BJ (cell line): ENCODE measurements around the gene ITM2C. TPM values are rescaled to one million over a fixed set of nuclear protein-coding genes. Genes with fewer than 3 reads are reported as not detected.

Experiments used
- CTCF ChIA-PET: fragments of 350-600 bp; formaldehyde crosslinking; extraction: SDS; loops from one replicate; lab custom pipeline; 2021; ENCODE audit warnings: antibody characterized with exemption, inconsistent platforms; lab: Yijun Ruan, JAX
- POLR2A ChIA-PET: fragments of 300-600 bp; sonication (Branson Sonifier 250); formaldehyde crosslinking; extraction: SDS; loops from one replicate; lab custom pipeline; 2021; ENCODE audit warnings: antibody characterized with exemption; lab: Charles Lee
- DNase-seq: peaks from one replicate; pipeline ENCODE4 v3.0.0-alpha.2; 2011; ENCODE audit warnings: low read depth
- H3K27me3 ChIP-seq: 2 replicates; pipeline ENCODE4 v1.6.0; 2011; ENCODE audit warnings: low read length; ENCODE audit not compliant: control insufficient read depth, insufficient read depth
- H3K36me3 ChIP-seq: 2 replicates; pipeline ENCODE4 v1.5.1; 2011; ENCODE audit warnings: low read length; ENCODE audit not compliant: control insufficient read depth, insufficient read depth
- H3K4me3 ChIP-seq: 2 replicates; pipeline ENCODE4 v1.5.1; 2011; ENCODE audit warnings: low read depth, mild to moderate bottlenecking, control low read depth, low read length
- CTCF ChIP-seq: IDR thresholded peaks from 2 replicates; pipeline ENCODE4 v1.5.1; 2011; ENCODE audit warnings: low read depth, mild to moderate bottlenecking, control low read depth, inconsistent platforms, low read length, moderate library complexity; ENCODE audit not compliant: insufficient read depth
- polyA plus RNA-seq: library from polyadenylated mRNA; depleted of rRNA; stranded (reverse); fragments of >200 nt; gene quantifications from 2 replicates; pipeline ENCODE4 v1.2.3, GENCODE V29; 2011

Gene ITM2C
- polyA plus RNA-seq, 1 experiment = 885 TPM

- peaks cover 12% of the 10 kb centered on the region for H3K27me3 ChIP-seq
- ChIA-PET POLR2A (no interaction called here), CTCF (interaction anchor here (0.8 to 1.7 kb wide), 5 partner anchors 8 to 92 kb away, joined by 3 to 6 read pairs (median 3); no protein-coding TSS in a partner anchor)
- H3K4me3 ChIP-seq = no peak overlapping the region
- no peaks in the 10 kb centered on the region for H3K36me3 ChIP-seq
- TF ChIP-seq CTCF = no peak
- no peak for DNase-seq
Measured at GRCh38 chr2:230900336-230900995, 35.7 kb downstream of the ITM2C start.

GRCh38 chr2:230901006-230901405 is 36.3 kb downstream of the ITM2C start:
- ChIA-PET CTCF (interaction anchor here (0.8 to 1.7 kb wide), 3 partner anchors 30 to 92 kb away, joined by 3 to 6 read pairs (median 3); no protein-coding TSS in a partner anchor), POLR2A (no interaction called here)
- no peak overlapping the region for H3K4me3 ChIP-seq
- DNase-seq = no peak
- H3K36me3 ChIP-seq = no peaks in the 10 kb centered on the region
- H3K27me3 ChIP-seq = peaks cover 10% of the 10 kb centered on the region
- no peak for TF ChIP-seq CTCF

- DNase-seq = no peak
- ChIA-PET CTCF (interaction anchor here (0.7 to 1.7 kb wide), 8 partner anchors 10 to 656 kb away, joined by 3 to 9 read pairs (median 4); no protein-coding TSS in a partner anchor), POLR2A (no interaction called here)
- Histone ChIP-seq H3K27me3 (peaks cover 5% of the 10 kb centered on the region), H3K4me3 (no peak overlapping the region), H3K36me3 (no peaks in the 10 kb centered on the region)
- peak; percentile 74 for TF ChIP-seq CTCF
Measured at GRCh38 chr2:230902180-230902899, 37.6 kb downstream of the ITM2C start.

GRCh38 chr2:230903231-230904150 is 38.7 kb downstream of the ITM2C start:
- ChIA-PET POLR2A (no interaction called here), CTCF (interaction anchor here (0.5 to 1.5 kb wide), 7 partner anchors 11 to 130 kb away, joined by 3 to 5 read pairs (median 3); no protein-coding TSS in a partner anchor)
- H3K4me3 ChIP-seq = no peak overlapping the region
- no peak for DNase-seq
- peaks cover 4% of the 10 kb centered on the region for H3K27me3 ChIP-seq
- TF ChIP-seq CTCF = no peak
- no peaks in the 10 kb centered on the region for H3K36me3 ChIP-seq
